K562 (cell line): Measurements from ENCODE around the gene ADCY5. TPM values are rescaled to one million over a fixed set of nuclear protein-coding genes. Genes with fewer than 3 reads are reported as not detected.

Experiments used
- ATAC-seq: fragments of 200-7000 bp; cut with Tn5 transposase; 3 replicates; pipeline ENCODE4 v1.9.1; 2020; ENCODE audit warnings: moderate library complexity
- BruUV-seq: library from RNA; stranded (reverse); fragments of 400-500 nt; replicated peaks from 2 replicates; lab custom pipeline; 2021; lab: Mats Ljungman, UMichigan
- CTCF ChIA-PET: fragments of 300-600 bp; formaldehyde crosslinking; extraction: SDS; loops from one replicate; lab custom pipeline; 2021; ENCODE audit warnings: low intra/inter-chr PET ratio; lab: Yijun Ruan, JAX
- POLR2A ChIA-PET: fragments of 300-600, 350-650 bp; sonication (Branson Sonifier 250); formaldehyde crosslinking; extraction: SDS; loops from one replicate; lab custom pipeline; 2021; ENCODE audit warnings: antibody characterized with exemption, inconsistent platforms; lab: Yijun Ruan, JAX
- DNase-seq, 4 experiments: peaks; one replicate each; pipeline versions ENCODE4 v3.0.0 to v3.0.0-alpha.2; 2011 to 2018; ENCODE audit warnings: low spot score in 3 of 4, mixed read lengths in 3 of 4; ENCODE audit errors: extremely low read depth in 1 of 4
- FAIRE-seq: peaks from 2 replicates; lab custom pipeline; 2011; peaks lifted over from hg19 to GRCh38; lab: Jason Lieb, UNC
- H2AFZ ChIP-seq: 2 replicates; pipeline ENCODE4 v1.6.0; 2011; ENCODE audit warnings: low read depth, low read length, control low read depth, inconsistent platforms
- H3K27ac ChIP-seq: fragments of 200-600 bp; 3 replicates; pipeline ENCODE4 v1.8.0; 2011; ENCODE audit warnings: low read depth, mild to moderate bottlenecking, control low read depth, inconsistent platforms, low read length, moderate library complexity, mixed read lengths; ENCODE audit errors: extremely low read depth
- H3K27me3 ChIP-seq, 2 experiments: fragments of 300-600 bp in 1 of 2; 2 replicates in 1 of 2; 3 replicates in 1 of 2; pipeline versions ENCODE4 v1.6.0 to v1.8.0; 2011; ENCODE audit warnings: inconsistent platforms in 2 of 2, low read length in 2 of 2, mild to moderate bottlenecking in 1 of 2, mixed read lengths in 1 of 2, moderate library complexity in 1 of 2; ENCODE audit not compliant: control insufficient read depth in 2 of 2, insufficient read depth in 2 of 2
- H3K36me3 ChIP-seq: fragments of 300-600 bp; 3 replicates; pipeline ENCODE4 v1.8.0; 2011; ENCODE audit warnings: mild to moderate bottlenecking, low read length, inconsistent platforms; ENCODE audit not compliant: control insufficient read depth, insufficient read depth
- H3K4me1 ChIP-seq, 2 experiments: fragments of 200-600 bp in 1 of 2; replicated peaks in 1 of 2; 2 replicates in 1 of 2; 3 replicates in 1 of 2; pipeline versions ENCODE4 v1.5.1 to v1.8.0; 2011; ENCODE audit warnings: inconsistent platforms in 2 of 2, low read length in 2 of 2, mild to moderate bottlenecking in 1 of 2, mixed read lengths in 1 of 2, moderate library complexity in 1 of 2; ENCODE audit not compliant: control insufficient read depth in 2 of 2, insufficient read depth in 2 of 2
- H3K4me2 ChIP-seq: 2 replicates; pipeline ENCODE4 v1.6.1; 2011; ENCODE audit warnings: low read length, control low read depth, inconsistent platforms, mixed read lengths; ENCODE audit not compliant: insufficient read depth
- H3K4me3 ChIP-seq: fragments of 200-600 bp; sonication (generic), shearing (Covaris generic); 2 replicates; pipeline ENCODE4 v1.5.1; 2016; ENCODE audit warnings: control low read depth, inconsistent platforms
- H3K79me2 ChIP-seq: fragments of 200-600 bp; 3 replicates; pipeline ENCODE4 v1.8.0; 2011; ENCODE audit warnings: low read length, inconsistent platforms; ENCODE audit not compliant: control insufficient read depth, insufficient read depth
- H3K9ac ChIP-seq, 2 experiments: 2 replicates each; pipeline versions ENCODE4 v1.6.0 to v1.6.1; 2011; ENCODE audit warnings: low read depth in 2 of 2, low read length in 2 of 2, control low read depth in 1 of 2, inconsistent platforms in 1 of 2, mild to moderate bottlenecking in 1 of 2, mixed read lengths in 1 of 2; ENCODE audit not compliant: insufficient read depth in 1 of 2
- H3K9me1 ChIP-seq: one replicate; pipeline ENCODE4 v1.6.0; 2011; ENCODE audit warnings: inconsistent platforms, mild to moderate bottlenecking, low read length, moderate library complexity; ENCODE audit not compliant: control insufficient read depth, insufficient read depth
- H3K9me3 ChIP-seq: replicated peaks from 2 replicates; pipeline ENCODE4 v1.5.1; 2011; ENCODE audit warnings: low read depth, low read length, inconsistent platforms; ENCODE audit not compliant: control insufficient read depth, insufficient read depth
- H4K20me1 ChIP-seq: replicated peaks from 2 replicates; pipeline ENCODE4 v1.6.1; 2011; ENCODE audit warnings: low read length, inconsistent platforms, mixed read lengths; ENCODE audit not compliant: control insufficient read depth, insufficient read depth
- HCFC1 ChIP-seq: IDR thresholded peaks from 2 replicates; pipeline ENCODE4 v1.6.1; 2012; ENCODE audit warnings: low read depth, low read length, improper control_type of control experiment
- MTF1 ChIP-seq: fragments of 250-450 bp; sonication (Bioruptor Pico); IDR thresholded peaks from 2 replicates; pipeline ENCODE4 v1.9.0; 2021; ENCODE audit warnings: moderate library complexity, mild to moderate bottlenecking, inconsistent platforms, borderline replicate concordance
- NCOA4 ChIP-seq: fragments of 450-650 bp; IDR thresholded peaks from 2 replicates; pipeline ENCODE4 v1.6.1; 2018; ENCODE audit warnings: mild to moderate bottlenecking; ENCODE audit not compliant: partially characterized antibody
- PCBP2 ChIP-seq: fragments of 200-400 bp; formaldehyde crosslinking; IDR thresholded peaks from 2 replicates; pipeline ENCODE4 v1.6.1; 2018; ENCODE audit warnings: low read length, low read depth, mild to moderate bottlenecking, moderate library complexity; ENCODE audit not compliant: poor library complexity, severe bottlenecking
- RBM25 ChIP-seq: fragments of 200-400 bp; formaldehyde crosslinking; IDR thresholded peaks from 2 replicates; pipeline ENCODE4 v1.6.1; 2018; ENCODE audit warnings: low read length, low read depth, moderate library complexity; ENCODE audit not compliant: severe bottlenecking
- SAFB2 ChIP-seq: fragments of 200-400 bp; formaldehyde crosslinking; IDR thresholded peaks from 2 replicates; pipeline ENCODE4 v1.6.1; 2018; ENCODE audit warnings: borderline replicate concordance, low read length, low read depth, moderate library complexity; ENCODE audit not compliant: severe bottlenecking
- TSC22D4 ChIP-seq: fragments of 450-650 bp; IDR thresholded peaks from 2 replicates; pipeline ENCODE4 v1.6.1; 2016; ENCODE audit warnings: missing genetic modification characterization, missing biosample characterization, control low read depth
- WHSC1 ChIP-seq: IDR thresholded peaks from one replicate; pipeline ENCODE4 v1.6.1; 2012; ENCODE audit warnings: low read length, control low read depth, inconsistent platforms
- ZFP36 ChIP-seq: fragments of 150-350 bp; IDR thresholded peaks from 2 replicates; pipeline ENCODE4 v1.6.1; 2018; ENCODE audit warnings: low read length, low read depth; ENCODE audit not compliant: partially characterized antibody
- ZNF407 ChIP-seq: fragments of 450-650 bp; IDR thresholded peaks from 2 replicates; pipeline ENCODE4 v1.6.1; 2016; ENCODE audit warnings: low read depth
- ZNF551 ChIP-seq: fragments of 250-450 bp; sonication (Bioruptor Pico); IDR thresholded peaks from 2 replicates; pipeline ENCODE4 v1.5.0; 2021; ENCODE audit warnings: mild to moderate bottlenecking, moderate library complexity
- ZNF77 ChIP-seq: fragments of 250-450 bp; sonication (Bioruptor Pico); IDR thresholded peaks from 2 replicates; pipeline ENCODE4 v1.5.0; 2020
- ZNF785 ChIP-seq: fragments of 250-450 bp; sonication (Bioruptor Pico); IDR thresholded peaks from 2 replicates; pipeline ENCODE4 v1.4.0; 2020; ENCODE audit warnings: mild to moderate bottlenecking
- WGBS: fragments of 100-300 bp; shearing (Covaris generic); methylation state at CpG from one replicate; pipeline ENCODE4 v1.1.6; 2016; ENCODE audit warnings: low coverage, mixed read lengths; ENCODE audit not compliant: insufficient coverage; ENCODE audit errors: missing lambda C conversion rate; 5-methylcytosine and 5-hydroxymethylcytosine counted together
- in situ Hi-C: fragments of 300-500 bp; cut with MboI; formaldehyde crosslinking; loops from 4 replicates; pipeline ENCODE4 v1.15.0; 2018; ENCODE audit warnings: inconsistent platforms, mixed read lengths
- intact Hi-C: fragments of 100-400 bp; cut with micrococcal nuclease; formaldehyde crosslinking; loops from 2 replicates; pipeline ENCODE4 v1.14.2; 2022
- polyA plus RNA-seq, 8 experiments: library from polyadenylated mRNA; depleted of rRNA in 4 of 8; stranded (reverse) in 5 of 8; unstranded in 3 of 8; fragments of >200 nt; fragmentation: Nextera tagmentation in 2 of 8; fragmentation: Illumina TruSeq in 1 of 8; extraction: Ambion mirVana in 2 of 8; extraction: Trizol in 1 of 8; gene quantifications; 2 replicates each; pipeline versions ENCODE4 v1.2.1 to v1.2.3, GENCODE V29; 2011 to 2014; ENCODE audit warnings: inconsistent platforms in 1 of 8, missing spikeins in 1 of 8
- total RNA-seq, 7 experiments: library from RNA; depleted of rRNA in 6 of 7; stranded (reverse); fragments of >200 nt in 6 of 7; fragmentation: Illumina TruSeq in 2 of 7; extraction: Trizol in 2 of 7; gene quantifications; 2 replicates each; pipeline versions ENCODE4 v1.2.1 to v1.2.3, GENCODE V29; 2011 to 2021; ENCODE audit warnings: low replicate concordance in 1 of 7
- TF ChIP-seq, protein P1 (sequence below), 2 experiments: fragments of 450-650 bp; IDR thresholded peaks; 2 replicates each; pipeline ENCODE4 v1.6.1; 2016

The ADCY5 gene
- total and polyA plus RNA-seq, 9 of the 15 experiments (the other 6 are each of a cell fraction or from before 2014, with no cell fraction given): under 0.01 TPM; not detected in 8

DNA sequence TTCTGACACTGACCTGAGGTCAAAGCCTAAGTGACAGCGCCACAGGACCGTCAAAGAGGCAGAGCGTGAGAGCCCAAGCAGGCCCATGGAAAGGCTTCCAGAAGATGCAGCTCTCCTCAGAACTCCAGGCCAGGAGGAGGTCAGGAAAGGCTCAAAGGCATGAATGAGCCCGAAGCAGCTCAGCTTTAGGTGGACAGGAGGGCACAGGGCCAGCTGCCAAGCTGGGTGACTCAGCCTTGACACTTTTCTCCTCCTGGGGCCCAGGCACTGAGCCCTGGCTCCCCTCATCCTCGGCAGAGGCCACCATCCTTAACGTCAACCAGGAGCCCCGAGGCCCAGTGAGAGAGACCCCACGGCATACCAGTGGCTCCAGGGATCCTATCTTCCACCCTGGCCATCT lies 62.9 kb downstream of the ADCY5 start (continued):
- TF ChIP-seq NCOA4 (no peak), SAFB2 (no peak), ZNF551 (CRISPR knock-in tag) (no peak), TSC22D4 (tag) (no peak), ZNF77 (CRISPR knock-in tag) (no peak), HCFC1 (no peak), WHSC1 (no peak), PCBP2 (no peak)
- TF ChIP-seq, protein P1, sequence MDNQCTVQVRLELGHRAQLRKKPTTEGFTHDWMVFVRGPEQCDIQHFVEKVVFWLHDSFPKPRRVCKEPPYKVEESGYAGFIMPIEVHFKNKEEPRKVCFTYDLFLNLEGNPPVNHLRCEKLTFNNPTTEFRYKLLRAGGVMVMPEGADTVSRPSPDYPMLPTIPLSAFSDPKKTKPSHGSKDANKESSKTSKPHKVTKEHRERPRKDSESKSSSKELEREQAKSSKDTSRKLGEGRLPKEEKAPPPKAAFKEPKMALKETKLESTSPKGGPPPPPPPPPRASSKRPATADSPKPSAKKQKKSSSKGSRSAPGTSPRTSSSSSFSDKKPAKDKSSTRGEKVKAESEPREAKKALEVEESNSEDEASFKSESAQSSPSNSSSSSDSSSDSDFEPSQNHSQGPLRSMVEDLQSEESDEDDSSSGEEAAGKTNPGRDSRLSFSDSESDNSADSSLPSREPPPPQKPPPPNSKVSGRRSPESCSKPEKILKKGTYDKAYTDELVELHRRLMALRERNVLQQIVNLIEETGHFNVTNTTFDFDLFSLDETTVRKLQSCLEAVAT (IDR thresholded peaks at IDR 0.05): no peak

- no TSS peak for BruUV-seq
- H3K4me2 ChIP-seq: no peak overlapping the region
- peaks cover 0 to 47% of the 10 kb centered on the region in 2 experiments; a peak in 2 of 5 replicates for H3K27me3 ChIP-seq
- no peak for FAIRE-seq
- no peak overlapping the region for H3K27ac ChIP-seq
- H2AFZ ChIP-seq: no peak overlapping the region
- H3K9me3 ChIP-seq: no peaks in the 10 kb centered on the region
- no peaks in the 10 kb centered on the region; a peak in 1 of 5 replicates for H3K4me1 ChIP-seq
- ChIA-PET CTCF (no interaction called here), POLR2A (no interaction called here)
- H3K79me2 ChIP-seq: no peaks in the 10 kb centered on the region
- in situ Hi-C loops (no loop called here), intact Hi-C loops (no loop called here)
- DNase-seq: no peak
- H3K9me1 ChIP-seq: no peaks in the 10 kb centered on the region
- 0% methylated on average over 4 of the region's 4 CpGs for WGBS
- no peaks in the 10 kb centered on the region for H3K36me3 ChIP-seq
- no peaks in the 10 kb centered on the region for H4K20me1 ChIP-seq
- no peak overlapping the region for H3K9ac ChIP-seq
- no peak for ATAC-seq
- H3K4me3 ChIP-seq: no peak overlapping the region
- no peak for TF ChIP-seq ZNF785
- TF ChIP-seq MTF1 (CRISPR knock-in tag): no peak
- no peak for TF ChIP-seq ZNF407
- TF ChIP-seq RBM25: peak; percentile 77
- peak; percentile 46 for TF ChIP-seq ZFP36
Observed at GRCh38 chr3:123385499-123385898, 63.4 kb downstream of the ADCY5 start.
